ENCODE data around the gene MRPS6.

MRPS6 gene

DNA sequence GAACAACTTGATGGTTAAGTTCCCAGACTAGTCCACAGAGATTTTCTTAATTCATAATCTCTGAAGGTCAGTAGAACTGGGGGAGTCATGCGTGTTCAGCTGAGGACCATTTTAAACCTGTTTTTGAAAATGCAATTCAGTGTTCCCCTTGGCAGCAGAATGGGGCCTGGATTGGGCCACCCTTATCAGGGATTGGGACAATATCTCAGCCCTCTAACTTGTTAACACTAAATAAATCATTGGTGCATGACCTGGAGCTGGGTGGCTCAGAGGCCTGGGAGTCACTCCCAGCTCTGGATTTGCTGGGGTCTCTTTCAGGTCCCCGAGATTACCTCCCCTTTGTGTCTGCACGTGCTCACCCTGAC is 55.3 kb downstream of the MRPS6 start:
- H3K4me3 ChIP-seq (ENCODE audit: severe bottlenecking), result no peak overlapping the region
- TF ChIP-seq, protein P1, sequence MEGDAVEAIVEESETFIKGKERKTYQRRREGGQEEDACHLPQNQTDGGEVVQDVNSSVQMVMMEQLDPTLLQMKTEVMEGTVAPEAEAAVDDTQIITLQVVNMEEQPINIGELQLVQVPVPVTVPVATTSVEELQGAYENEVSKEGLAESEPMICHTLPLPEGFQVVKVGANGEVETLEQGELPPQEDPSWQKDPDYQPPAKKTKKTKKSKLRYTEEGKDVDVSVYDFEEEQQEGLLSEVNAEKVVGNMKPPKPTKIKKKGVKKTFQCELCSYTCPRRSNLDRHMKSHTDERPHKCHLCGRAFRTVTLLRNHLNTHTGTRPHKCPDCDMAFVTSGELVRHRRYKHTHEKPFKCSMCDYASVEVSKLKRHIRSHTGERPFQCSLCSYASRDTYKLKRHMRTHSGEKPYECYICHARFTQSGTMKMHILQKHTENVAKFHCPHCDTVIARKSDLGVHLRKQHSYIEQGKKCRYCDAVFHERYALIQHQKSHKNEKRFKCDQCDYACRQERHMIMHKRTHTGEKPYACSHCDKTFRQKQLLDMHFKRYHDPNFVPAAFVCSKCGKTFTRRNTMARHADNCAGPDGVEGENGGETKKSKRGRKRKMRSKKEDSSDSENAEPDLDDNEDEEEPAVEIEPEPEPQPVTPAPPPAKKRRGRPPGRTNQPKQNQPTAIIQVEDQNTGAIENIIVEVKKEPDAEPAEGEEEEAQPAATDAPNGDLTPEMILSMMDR (IDR thresholded peaks at IDR 0.05; ENCODE audit: poor library complexity, severe bottlenecking), result no peak
- H3K27me3 ChIP-seq (ENCODE audit: insufficient read depth, poor library complexity, severe bottlenecking), result no peaks in the 10 kb centered on the region
- H3K4me1 ChIP-seq (ENCODE audit: insufficient read depth, poor library complexity, severe bottlenecking), result peaks cover 20% of the 10 kb centered on the region
- no peak for DNase-seq (ENCODE audit: low spot score)
- H3K9me3 ChIP-seq (ENCODE audit: severe bottlenecking), result no peaks in the 10 kb centered on the region
- H3K27ac ChIP-seq (ENCODE audit: poor library complexity, severe bottlenecking), result peak overlapping the region; percentile 2
- ATAC-seq (ENCODE audit: low read depth), result no peak
- H3K36me3 ChIP-seq (ENCODE audit: low read depth), result peaks cover 19% of the 10 kb centered on the region; the same call in 1 of the 2 replicates

DNA sequence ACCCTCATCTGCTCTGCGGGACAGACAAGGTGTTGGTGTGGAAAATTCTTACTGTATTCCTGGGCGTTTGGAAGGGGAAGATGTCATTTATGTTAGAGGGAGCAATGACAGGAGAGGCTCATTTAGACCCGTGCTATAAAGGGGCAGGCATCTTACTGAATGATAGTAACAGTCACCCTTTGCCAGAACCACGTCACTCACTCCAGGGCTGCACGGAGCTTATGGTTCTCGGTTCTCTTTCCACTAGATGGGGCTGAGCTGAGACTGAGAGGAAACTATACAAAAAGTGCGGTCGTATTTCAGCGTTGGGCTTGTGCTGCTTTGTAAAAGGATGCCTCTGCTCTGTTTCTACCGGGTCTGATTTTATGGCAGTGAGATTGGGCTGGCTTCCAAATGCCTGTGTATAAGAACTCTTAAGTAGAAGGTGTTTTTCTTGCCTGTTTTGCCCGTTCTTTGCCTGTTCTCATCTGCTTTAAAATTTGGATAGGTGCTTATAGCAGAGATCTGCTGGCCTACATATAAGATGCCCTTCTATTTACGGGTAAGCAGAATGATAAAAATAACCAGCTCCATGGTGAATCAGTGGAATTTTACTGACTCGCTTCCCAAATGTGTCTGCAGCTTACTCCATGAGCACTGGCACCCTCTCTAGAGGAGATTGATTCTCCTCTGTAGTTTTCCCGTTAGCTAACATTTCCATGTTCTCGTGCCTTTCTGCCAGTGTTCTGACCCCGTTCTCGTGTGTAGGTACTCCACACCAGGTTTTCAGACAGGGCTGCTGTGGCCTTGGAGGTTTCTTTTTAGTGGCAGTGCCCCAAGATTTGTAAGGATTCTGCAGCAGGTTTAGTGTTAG is 55.9 kb downstream of the MRPS6 start:
- peak; percentile 66 for ATAC-seq (ENCODE audit: low read depth)
- no peak for DNase-seq (ENCODE audit: low spot score)
- Histone ChIP-seq H3K4me3 (ENCODE audit: severe bottlenecking) (no peak overlapping the region), H3K27ac (ENCODE audit: poor library complexity, severe bottlenecking) (peak overlapping the region; percentile 2), H3K27me3 (ENCODE audit: insufficient read depth, poor library complexity, severe bottlenecking) (no peaks in the 10 kb centered on the region), H3K4me1 (ENCODE audit: insufficient read depth, poor library complexity, severe bottlenecking) (peaks cover 20% of the 10 kb centered on the region), H3K36me3 (ENCODE audit: low read depth) (peaks cover 19% of the 10 kb centered on the region; the same call in 1 of the 2 replicates), H3K9me3 (ENCODE audit: severe bottlenecking) (no peaks in the 10 kb centered on the region)
- TF ChIP-seq, protein P1 (IDR thresholded peaks at IDR 0.05; ENCODE audit: poor library complexity, severe bottlenecking), result peak; percentile 34

DNA sequence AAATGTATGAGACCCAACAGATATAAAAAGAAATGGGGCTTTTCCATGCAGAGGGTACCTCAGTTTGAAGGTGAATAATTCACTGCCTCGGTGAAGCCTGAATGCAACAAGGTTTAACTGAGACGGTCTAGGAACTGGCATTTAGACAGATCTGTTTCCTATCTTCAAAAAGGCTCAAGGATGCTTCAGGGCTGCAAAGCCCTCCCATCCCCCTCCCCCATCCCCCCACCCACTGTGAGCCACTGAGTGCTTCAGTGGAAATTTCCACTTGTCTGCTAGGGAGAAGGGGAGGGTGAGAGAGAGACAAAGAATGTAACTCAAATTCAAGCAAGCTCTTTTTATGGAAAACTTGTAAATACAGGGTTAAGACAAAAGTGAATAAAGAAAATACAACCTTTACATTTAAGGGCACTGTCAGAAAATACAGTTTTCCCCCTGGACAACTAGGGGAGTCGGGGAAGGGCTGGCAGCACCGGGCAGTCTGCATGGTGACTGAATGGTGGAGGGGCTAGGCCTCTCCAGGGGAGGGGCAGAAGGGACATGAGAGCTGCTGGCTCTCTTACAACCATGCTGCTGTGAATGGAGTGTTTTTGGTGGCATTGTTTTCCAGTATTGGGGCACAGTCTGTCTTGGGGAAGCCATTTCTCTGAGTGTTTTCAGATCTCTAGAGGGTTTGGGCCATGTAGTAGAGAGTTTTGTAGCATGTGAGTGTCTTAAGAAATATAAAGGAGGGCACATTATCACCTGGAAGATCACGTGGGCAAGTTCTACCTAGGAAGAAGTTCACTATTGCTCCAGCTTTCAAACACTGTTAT is 56.7 kb downstream of the MRPS6 start:
- TF ChIP-seq, protein P1 (IDR thresholded peaks at IDR 0.05; ENCODE audit: poor library complexity, severe bottlenecking), result no peak
- no peaks in the 10 kb centered on the region for H3K27me3 ChIP-seq (ENCODE audit: insufficient read depth, poor library complexity, severe bottlenecking)
- ATAC-seq (ENCODE audit: low read depth), result no peak
- H3K4me3 ChIP-seq (ENCODE audit: severe bottlenecking), result no peak overlapping the region
- H3K4me1 ChIP-seq (ENCODE audit: insufficient read depth, poor library complexity, severe bottlenecking), result peaks cover 20% of the 10 kb centered on the region
- no peak for DNase-seq (ENCODE audit: low spot score)
- H3K36me3 ChIP-seq (ENCODE audit: low read depth), result peaks cover 19% of the 10 kb centered on the region
- H3K9me3 ChIP-seq (ENCODE audit: severe bottlenecking), result no peaks in the 10 kb centered on the region
- H3K27ac ChIP-seq (ENCODE audit: poor library complexity, severe bottlenecking), result no peak overlapping the region

GRCh38 chr21:34130716-34130985 is 57.3 kb downstream of the MRPS6 start:
- Histone ChIP-seq H3K27me3 (ENCODE audit: insufficient read depth, poor library complexity, severe bottlenecking) (no peaks in the 10 kb centered on the region), H3K4me3 (ENCODE audit: severe bottlenecking) (no peak overlapping the region), H3K4me1 (ENCODE audit: insufficient read depth, poor library complexity, severe bottlenecking) (peaks cover 20% of the 10 kb centered on the region), H3K27ac (ENCODE audit: poor library complexity, severe bottlenecking) (no peak overlapping the region), H3K9me3 (ENCODE audit: severe bottlenecking) (no peaks in the 10 kb centered on the region), H3K36me3 (ENCODE audit: low read depth) (peaks cover 14% of the 10 kb centered on the region)
- ATAC-seq (ENCODE audit: low read depth) (no peak), DNase-seq (ENCODE audit: low spot score) (no peak)
- TF ChIP-seq, protein P1 (IDR thresholded peaks at IDR 0.05; ENCODE audit: poor library complexity, severe bottlenecking), result no peak

All from RWPE2 (cell line).